HepG2 (cell line): ENCODE data around the gene RPS6KA2.

Source experiments
- CBX5 ChIP-seq: sonication (generic); formaldehyde crosslinking; IDR thresholded peaks from 2 replicates; pipeline ENCODE4 v1.4.0; 2020; ENCODE audit warnings: missing genetic modification reagents, borderline replicate concordance
- KDM1A ChIP-seq: IDR thresholded peaks from 2 replicates; pipeline ENCODE4 v1.6.1; 2016; ENCODE audit warnings: missing compliant biosample characterization
- PAF1 ChIP-seq: IDR thresholded peaks from 2 replicates; pipeline ENCODE4 v1.6.1; 2016; ENCODE audit warnings: missing genetic modification reagents, missing compliant biosample characterization
- POLR2AphosphoS5 ChIP-seq: IDR thresholded peaks from 2 replicates; pipeline ENCODE4 v1.6.1; 2012; ENCODE audit warnings: low read depth, low read length
- TRIM22 ChIP-seq: fragments of 450-650 bp; IDR thresholded peaks from 2 replicates; pipeline ENCODE4 v1.6.1; 2017
- ZBTB33 ChIP-seq: sonication (generic); formaldehyde crosslinking; IDR thresholded peaks from 2 replicates; pipeline ENCODE4 v1.4.0; 2020; ENCODE audit warnings: missing genetic modification reagents

- no peak for TF ChIP-seq POLR2AphosphoS5
- TF ChIP-seq ZBTB33 (CRISPR knock-in tag), result no peak
- no peak for TF ChIP-seq KDM1A (CRISPR knock-in tag)
- no peak for TF ChIP-seq TRIM22
- TF ChIP-seq CBX5 (CRISPR knock-in tag), result no peak
- no peak for TF ChIP-seq PAF1 (CRISPR knock-in tag)
Observed at GRCh38 chr6:166505133-166505905, 121.7 kb downstream of the RPS6KA2 start.
